ENCODE data around the gene PIK3CG. TPM values are rescaled to one million over a fixed set of nuclear protein-coding genes. Genes with fewer than 3 reads are reported as not detected.
"Not testable (repeated sequence)": the region's sequence is repeated elsewhere in the genome, so short reads cannot be mapped to it uniquely, and the experiment has no call there.

Gene PIK3CG
- total RNA-seq, 1 donor from 2014 or later = 0.50 TPM

- no peak overlapping the region for H3K4me3 ChIP-seq (ENCODE audit: low read depth, low read length)
- DNase-seq (ENCODE audit: low read depth) = no peak
- H3K36me3 ChIP-seq (ENCODE audit: control insufficient read depth, insufficient read depth, low read length) = no peaks in the 10 kb centered on the region
- no peaks in the 10 kb centered on the region for H3K27me3 ChIP-seq (ENCODE audit: control insufficient read depth, insufficient read depth, low read length)
- no peak for TF ChIP-seq CTCF (IDR thresholded peaks at IDR 0.05; ENCODE audit: insufficient read depth, low read length, poor library complexity, severe bottlenecking)
Measured at GRCh38 chr7:106916679-106917078, 51.6 kb downstream of the PIK3CG start.

- no peak for DNase-seq (ENCODE audit: low read depth)
- H3K36me3 ChIP-seq (ENCODE audit: control insufficient read depth, insufficient read depth, low read length) = no peaks in the 10 kb centered on the region
- TF ChIP-seq CTCF (IDR thresholded peaks at IDR 0.05; ENCODE audit: insufficient read depth, low read length, poor library complexity, severe bottlenecking) = no peak
- no peak overlapping the region for H3K4me3 ChIP-seq (ENCODE audit: low read depth, low read length)
- H3K27me3 ChIP-seq (ENCODE audit: control insufficient read depth, insufficient read depth, low read length) = no peaks in the 10 kb centered on the region
Measured at GRCh38 chr7:106918991-106919390, 53.9 kb downstream of the PIK3CG start.

GRCh38 chr7:106924468-106924867 is 59.4 kb downstream of the PIK3CG start:
- not testable (repeated sequence) for H3K27me3 ChIP-seq (ENCODE audit: control insufficient read depth, insufficient read depth, low read length); H3K36me3 ChIP-seq (ENCODE audit: control insufficient read depth, insufficient read depth, low read length); DNase-seq (ENCODE audit: low read depth); H3K4me3 ChIP-seq (ENCODE audit: low read depth, low read length)

- DNase-seq (ENCODE audit: low read depth) = no peak
- no peak for TF ChIP-seq CTCF (IDR thresholded peaks at IDR 0.05; ENCODE audit: insufficient read depth, low read length, poor library complexity, severe bottlenecking)
- Histone ChIP-seq H3K4me3 (ENCODE audit: low read depth, low read length) (no peak overlapping the region), H3K27me3 (ENCODE audit: control insufficient read depth, insufficient read depth, low read length) (no peaks in the 10 kb centered on the region), H3K36me3 (ENCODE audit: control insufficient read depth, insufficient read depth, low read length) (no peaks in the 10 kb centered on the region)
Measured at GRCh38 chr7:106926892-106927291, 61.8 kb downstream of the PIK3CG start.

GRCh38 chr7:106927536-106927935 is 62.5 kb downstream of the PIK3CG start:
- DNase-seq (ENCODE audit: low read depth) = no peak
- no peak for TF ChIP-seq CTCF (IDR thresholded peaks at IDR 0.05; ENCODE audit: insufficient read depth, low read length, poor library complexity, severe bottlenecking)
- H3K4me3 ChIP-seq (ENCODE audit: low read depth, low read length) = no peak overlapping the region

GRCh38 chr7:106929616-106930015 is 64.5 kb downstream of the PIK3CG start:
- H3K4me3 ChIP-seq (ENCODE audit: low read depth, low read length); H3K36me3 ChIP-seq (ENCODE audit: control insufficient read depth, insufficient read depth, low read length); DNase-seq (ENCODE audit: low read depth); H3K27me3 ChIP-seq (ENCODE audit: control insufficient read depth, insufficient read depth, low read length): not testable (repeated sequence)

More at GRCh38 chr7:106927536-106927935, 62.5 kb downstream of the PIK3CG start:
- Histone ChIP-seq H3K36me3 (ENCODE audit: control insufficient read depth, insufficient read depth, low read length) (no peaks in the 10 kb centered on the region), H3K27me3 (ENCODE audit: control insufficient read depth, insufficient read depth, low read length) (no peaks in the 10 kb centered on the region)

GRCh38 chr7:106936236-106936635 is 71.2 kb downstream of the PIK3CG start:
- TF ChIP-seq CTCF (IDR thresholded peaks at IDR 0.05; ENCODE audit: insufficient read depth, low read length, poor library complexity, severe bottlenecking) = no peak
- H3K27me3 ChIP-seq (ENCODE audit: control insufficient read depth, insufficient read depth, low read length) = no peaks in the 10 kb centered on the region
- no peak for DNase-seq (ENCODE audit: low read depth)
- H3K36me3 ChIP-seq (ENCODE audit: control insufficient read depth, insufficient read depth, low read length) = no peaks in the 10 kb centered on the region
- no peak overlapping the region for H3K4me3 ChIP-seq (ENCODE audit: low read depth, low read length)

GRCh38 chr7:106938122-106938521 is 73.0 kb downstream of the PIK3CG start:
- not testable (repeated sequence) for H3K27me3 ChIP-seq (ENCODE audit: control insufficient read depth, insufficient read depth, low read length); H3K4me3 ChIP-seq (ENCODE audit: low read depth, low read length); H3K36me3 ChIP-seq (ENCODE audit: control insufficient read depth, insufficient read depth, low read length); DNase-seq (ENCODE audit: low read depth)
